Vagina (tissue), 2 donors: Measurements from ENCODE around the gene DST. TPM values are rescaled to one million over a fixed set of nuclear protein-coding genes. Genes with fewer than 3 reads are reported as not detected.
A peak's percentile ranks its signal among the peaks of the same experiment; 100 is the strongest.
"Not testable (repeated sequence)": the region's sequence is repeated elsewhere in the genome, so short reads cannot be mapped to it uniquely, and the experiment has no call there.

ENCODE experiments used
- DNase-seq, 2 donors: peaks; one replicate each; pipeline ENCODE4 v3.0.0-alpha.2; 2017; ENCODE audit errors: extremely low spot score in 2 of 2
- H3K27ac ChIP-seq: fragments of 200-600 bp; sonication (generic); one replicate; pipeline ENCODE4 v1.5.1; 2019
- H3K27me3 ChIP-seq: fragments of 200-600 bp; sonication (generic); one replicate; pipeline ENCODE4 v1.5.1; 2019
- H3K36me3 ChIP-seq, 2 donors: fragments of 200-600 bp; sonication (generic); one replicate each; pipeline ENCODE4 v1.5.1; 2017 to 2019
- H3K4me1 ChIP-seq: fragments of 200-600 bp; sonication (generic); one replicate; pipeline ENCODE4 v1.5.1; 2019
- H3K4me3 ChIP-seq, 2 donors: fragments of 200-600 bp; sonication (generic); 1 replicate in 1 of 2; 2 replicates in 1 of 2; pipeline ENCODE4 v1.5.1; 2016 to 2019
- H3K9me3 ChIP-seq: fragments of 200-600 bp; sonication (generic); one replicate; pipeline ENCODE4 v1.5.1; 2019
- CTCF ChIP-seq, 3 experiments: fragments of 450-650 bp in 2 of 3; fragments of 200-600 bp in 1 of 3; sonication (generic) in 1 of 3; IDR thresholded peaks; one replicate each; pipeline ENCODE4 v1.5.1; 2017 to 2019; ENCODE audit warnings: antibody characterized with exemption in 3 of 3, mild to moderate bottlenecking in 2 of 3, moderate library complexity in 2 of 3
- POLR2A ChIP-seq, 2 donors: fragments of 450-650 bp; IDR thresholded peaks; one replicate each; pipeline ENCODE4 v1.6.1; 2017; ENCODE audit warnings: antibody characterized with exemption in 2 of 2, mild to moderate bottlenecking in 2 of 2, moderate library complexity in 2 of 2
- POLR2AphosphoS5 ChIP-seq, 2 donors: sonication (generic); formaldehyde crosslinking; IDR thresholded peaks; one replicate each; pipeline ENCODE4 v1.9.0; 2017; ENCODE audit warnings: antibody characterized with exemption in 2 of 2, mild to moderate bottlenecking in 2 of 2, low read depth in 1 of 2; ENCODE audit not compliant: insufficient read depth in 1 of 2
- intact Hi-C: fragments of 100-400 bp; cut with DNase I; formaldehyde crosslinking; loops from one replicate; pipeline ENCODE4 v1.15.1; 2023
- total RNA-seq: library from RNA; depleted of rRNA; stranded (reverse); fragments of >200 nt; gene quantifications from one replicate; pipeline ENCODE4 v1.2.3, GENCODE V29; 2016

The DST gene
- total RNA-seq, 1 donor from 2014 or later, result 460 TPM

GRCh38 chr6:56499095-56499494 is 143.6 kb downstream of the DST start:
- peak overlapping the region; percentile 3 for H3K27ac ChIP-seq
- no peak for TF ChIP-seq POLR2AphosphoS5 (IDR thresholded peaks at IDR 0.05; ENCODE audit: insufficient read depth in 1 of 2, low read depth in 1 of 2)
- no peak for TF ChIP-seq POLR2A (IDR thresholded peaks at IDR 0.05)
- no peak for TF ChIP-seq CTCF (IDR thresholded peaks at IDR 0.05)
- peaks cover 0 to 29% of the 10 kb centered on the region in 2 donors for H3K36me3 ChIP-seq
- intact Hi-C loops, result no loop called here
- no peak overlapping the region for H3K4me3 ChIP-seq
- DNase-seq, result no peak
- no peaks in the 10 kb centered on the region for H3K9me3 ChIP-seq
- no peaks in the 10 kb centered on the region for H3K27me3 ChIP-seq
- H3K4me1 ChIP-seq, result peaks cover 13% of the 10 kb centered on the region

- Histone ChIP-seq H3K36me3 (peaks cover 0 to 34% of the 10 kb centered on the region in 2 donors), H3K27me3 (no peaks in the 10 kb centered on the region), H3K4me1 (peaks cover 15% of the 10 kb centered on the region), H3K4me3 (no peak overlapping the region), H3K9me3 (no peaks in the 10 kb centered on the region), H3K27ac (peak overlapping the region; percentile 51)
- TF ChIP-seq CTCF (IDR thresholded peaks at IDR 0.05) (no peak), POLR2A (IDR thresholded peaks at IDR 0.05) (no peak), POLR2AphosphoS5 (IDR thresholded peaks at IDR 0.05; ENCODE audit: insufficient read depth in 1 of 2, low read depth in 1 of 2) (no peak)
- DNase-seq, result no peak
- intact Hi-C loops, result no loop called here
Observed at GRCh38 chr6:56497691-56498090, 145.0 kb downstream of the DST start.

- DNase-seq, result no peak
- Histone ChIP-seq H3K27me3 (no peaks in the 10 kb centered on the region), H3K4me1 (peaks cover 19% of the 10 kb centered on the region), H3K36me3 (peaks cover 0 to 39% of the 10 kb centered on the region in 2 donors), H3K9me3 (no peaks in the 10 kb centered on the region), H3K4me3 (no peak overlapping the region), H3K27ac (peak overlapping the region; percentile 51)
- TF ChIP-seq CTCF (IDR thresholded peaks at IDR 0.05), result no peak
- no peak for TF ChIP-seq POLR2A (IDR thresholded peaks at IDR 0.05)
- no peak for TF ChIP-seq POLR2AphosphoS5 (IDR thresholded peaks at IDR 0.05; ENCODE audit: insufficient read depth in 1 of 2, low read depth in 1 of 2)
- intact Hi-C loops, result no loop called here
Observed at GRCh38 chr6:56497240-56497639, 145.4 kb downstream of the DST start.

- H3K4me3 ChIP-seq, DNase-seq, H3K27me3 ChIP-seq, intact Hi-C loops, H3K9me3 ChIP-seq: not testable (repeated sequence)
- peak overlapping the region; percentile 51 for H3K27ac ChIP-seq
- H3K36me3 ChIP-seq, result peaks cover 0 to 45% of the 10 kb centered on the region in 2 donors
- H3K4me1 ChIP-seq, result peaks cover 25% of the 10 kb centered on the region
Observed at GRCh38 chr6:56496650-56497049, 146.0 kb downstream of the DST start.

GRCh38 chr6:56495654-56496053 is 147.0 kb downstream of the DST start:
- TF ChIP-seq CTCF (IDR thresholded peaks at IDR 0.05) (no peak), POLR2A (IDR thresholded peaks at IDR 0.05) (no peak), POLR2AphosphoS5 (IDR thresholded peaks at IDR 0.05; ENCODE audit: insufficient read depth in 1 of 2, low read depth in 1 of 2) (no peak)
- no peak for DNase-seq
- Histone ChIP-seq H3K4me1 (peaks cover 27% of the 10 kb centered on the region), H3K27ac (peak overlapping the region; percentile 12), H3K27me3 (no peaks in the 10 kb centered on the region), H3K9me3 (no peaks in the 10 kb centered on the region), H3K36me3 (peaks cover 0 to 50% of the 10 kb centered on the region in 2 donors), H3K4me3 (no peak overlapping the region)
- intact Hi-C loops, result no loop called here
